Mesothelial cell of epicardium (in vitro differentiated cells): ENCODE data around the gene TRIM32. TPM values are rescaled to one million over a fixed set of nuclear protein-coding genes. Genes with fewer than 3 reads are reported as not detected.

Source experiments
- DNase-seq, 2 experiments: peaks; one replicate each; pipeline ENCODE4 v3.0.0; 2021; ENCODE audit warnings: low spot score in 2 of 2; ENCODE audit not compliant: unreplicated experiment in 2 of 2
- H3K27ac Mint-ChIP-seq: 2 replicates; pipeline ENCODE4 v1.8.0; 2021; ENCODE audit warnings: mixed read lengths
- H3K27me3 Mint-ChIP-seq: 2 replicates; pipeline ENCODE4 v1.8.0; 2021; ENCODE audit warnings: low read depth, mixed read lengths
- H3K36me3 Mint-ChIP-seq: 2 replicates; pipeline ENCODE4 v1.8.0; 2021; ENCODE audit warnings: mixed read lengths
- H3K4me1 Mint-ChIP-seq: 2 replicates; pipeline ENCODE4 v1.8.0; 2021; ENCODE audit warnings: mixed read lengths
- H3K4me3 Mint-ChIP-seq: 2 replicates; pipeline ENCODE4 v1.8.0; 2021; ENCODE audit warnings: mild to moderate bottlenecking, moderate library complexity, mixed read lengths
- H3K9me3 Mint-ChIP-seq: 2 replicates; pipeline ENCODE4 v1.8.0; 2021; ENCODE audit warnings: mixed read lengths
- CTCF ChIP-seq: fragments of 200-600 bp; sonication (generic); IDR thresholded peaks from one replicate; pipeline ENCODE4 v1.5.0; 2021; ENCODE audit warnings: antibody characterized with exemption; ENCODE audit not compliant: unreplicated experiment
- total RNA-seq: library from RNA; stranded (reverse); gene quantifications from 3 replicates; pipeline ENCODE4 v1.2.1, GENCODE V29; 2021

Gene TRIM32
- total RNA-seq, 1 donor from 2014 or later = 33.6 TPM

- no peak for TF ChIP-seq CTCF
- DNase-seq = no peak
- Mint-ChIP-seq H3K9me3 (no peaks in the 10 kb centered on the region), H3K36me3 (no peaks in the 10 kb centered on the region), H3K4me1 (peaks cover 2% of the 10 kb centered on the region), H3K27me3 (peaks cover 34% of the 10 kb centered on the region), H3K27ac (no peak overlapping the region), H3K4me3 (no peak overlapping the region)
Observed at GRCh38 chr9:116733010-116733641, 46.0 kb downstream of the TRIM32 start.

GRCh38 chr9:116736399-116737151 lies 49.5 kb downstream of the TRIM32 start:
- H3K4me3 Mint-ChIP-seq = no peak overlapping the region
- H3K27ac Mint-ChIP-seq = no peak overlapping the region
- no peak for DNase-seq
- H3K9me3 Mint-ChIP-seq = no peaks in the 10 kb centered on the region
- peaks cover 36% of the 10 kb centered on the region for H3K27me3 Mint-ChIP-seq
- peaks cover 2% of the 10 kb centered on the region for H3K4me1 Mint-ChIP-seq
- no peak for TF ChIP-seq CTCF
- no peaks in the 10 kb centered on the region for H3K36me3 Mint-ChIP-seq

- Mint-ChIP-seq H3K27me3 (peaks cover 41% of the 10 kb centered on the region), H3K27ac (no peak overlapping the region), H3K36me3 (no peaks in the 10 kb centered on the region), H3K4me3 (no peak overlapping the region), H3K9me3 (no peaks in the 10 kb centered on the region), H3K4me1 (peaks cover 2% of the 10 kb centered on the region)
- DNase-seq = peak; percentile 76 to 93
- TF ChIP-seq CTCF = peak; percentile 82
Observed at GRCh38 chr9:116737152-116737546, 50.0 kb downstream of the TRIM32 start.

GRCh38 chr9:116741086-116741740 lies 54.1 kb downstream of the TRIM32 start:
- peaks cover 2% of the 10 kb centered on the region for H3K4me1 Mint-ChIP-seq
- TF ChIP-seq CTCF = no peak
- H3K36me3 Mint-ChIP-seq = no peaks in the 10 kb centered on the region
- no peak overlapping the region for H3K27ac Mint-ChIP-seq
- H3K27me3 Mint-ChIP-seq = peaks cover 35% of the 10 kb centered on the region
- no peak overlapping the region for H3K4me3 Mint-ChIP-seq
- no peaks in the 10 kb centered on the region for H3K9me3 Mint-ChIP-seq
- no peak for DNase-seq

GRCh38 chr9:116741742-116742141 lies 54.6 kb downstream of the TRIM32 start:
- Mint-ChIP-seq H3K27me3 (peaks cover 31% of the 10 kb centered on the region), H3K4me1 (peaks cover 2% of the 10 kb centered on the region), H3K36me3 (no peaks in the 10 kb centered on the region), H3K9me3 (no peaks in the 10 kb centered on the region), H3K4me3 (no peak overlapping the region), H3K27ac (no peak overlapping the region)
- no peak for TF ChIP-seq CTCF
- no peak for DNase-seq
